ENCODE results near the gene C2orf72. TPM values are rescaled to one million over a fixed set of nuclear protein-coding genes. Genes with fewer than 3 reads are reported as not detected.

The C2orf72 gene
- total RNA-seq, 2 donors from 2014 or later, result 1.8 to 3.9 TPM

DNA sequence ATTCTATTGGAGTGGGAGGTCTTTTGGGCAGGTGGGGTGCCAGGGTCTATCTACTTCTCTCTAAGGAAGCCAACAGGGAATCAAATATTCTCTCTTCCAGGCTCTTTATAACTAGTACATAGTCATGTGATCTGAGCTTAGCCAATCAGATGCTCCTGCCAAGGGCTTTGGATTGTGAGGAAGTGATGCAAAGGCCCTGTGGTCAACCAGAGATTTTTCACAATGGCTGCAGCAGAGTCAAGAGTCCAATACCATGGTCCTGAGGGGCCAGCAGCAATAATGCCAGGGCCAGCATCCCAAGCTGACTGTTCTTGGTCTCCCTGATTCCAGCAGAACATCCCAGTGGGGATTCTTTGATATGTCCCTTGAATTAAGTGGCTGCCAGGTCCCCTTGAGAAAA, 8.4 kb upstream of the C2orf72 start:
- Mint-ChIP-seq H3K27me3 (ENCODE audit: insufficient read depth) (peaks cover 24% of the 10 kb centered on the region), H3K27ac (no peak overlapping the region), H3K4me3 (no peak overlapping the region), H3K4me1 (peaks cover 4% of the 10 kb centered on the region), H3K9me3 (no peaks in the 10 kb centered on the region), H3K36me3 (ENCODE audit: low read depth) (no peaks in the 10 kb centered on the region)
- H3K9ac ChIP-seq (ENCODE audit: extremely low read depth, low read length, poor library complexity, severe bottlenecking), result no peak overlapping the region
- H3K9me3 ChIP-seq (ENCODE audit: control insufficient read depth, low read length), result no peaks in the 10 kb centered on the region
- no peaks in the 10 kb centered on the region for H3K4me1 ChIP-seq (ENCODE audit: control insufficient read depth, insufficient read depth, low read length)
- DNase-seq, result no peak
- no peaks in the 10 kb centered on the region for H3K36me3 ChIP-seq (ENCODE audit: control insufficient read depth, insufficient read depth, low read length)
- no peak overlapping the region for H3K27ac ChIP-seq (ENCODE audit: low read depth, low read length)
- TF ChIP-seq CTCF (conservative IDR thresholded peaks at IDR 0.05), result no peak
- no peak overlapping the region for H3K4me3 ChIP-seq (ENCODE audit: low read length)
- peaks cover 20% of the 10 kb centered on the region for H3K27me3 ChIP-seq (ENCODE audit: control insufficient read depth, insufficient read depth, low read length, poor library complexity, severe bottlenecking)

DNA sequence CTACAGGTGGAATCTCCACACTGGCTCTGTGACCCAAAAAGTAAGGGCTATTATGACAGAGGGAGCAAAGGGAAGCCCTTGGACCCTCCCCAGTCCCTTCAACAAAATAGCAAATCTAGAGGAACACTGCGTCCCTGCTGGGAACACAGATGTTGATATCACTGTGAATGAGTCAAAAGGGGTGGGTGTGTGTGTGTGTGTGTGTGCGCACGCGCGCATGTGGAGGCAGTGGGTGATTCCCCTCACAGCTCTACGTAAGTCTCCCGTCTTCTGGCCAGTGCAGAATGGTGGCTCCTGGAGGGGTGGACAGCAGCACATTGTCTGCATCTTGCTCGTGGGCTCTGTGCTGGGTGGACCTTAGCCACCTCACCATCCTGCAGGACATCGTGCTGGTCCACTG, 7.8 kb upstream of the C2orf72 start:
- peaks cover 24% of the 10 kb centered on the region for H3K27me3 ChIP-seq (ENCODE audit: control insufficient read depth, insufficient read depth, low read length, poor library complexity, severe bottlenecking)
- TF ChIP-seq CTCF (conservative IDR thresholded peaks at IDR 0.05), result no peak
- peaks cover 31% of the 10 kb centered on the region for H3K27me3 Mint-ChIP-seq (ENCODE audit: insufficient read depth)
- peaks cover 7% of the 10 kb centered on the region for H3K4me1 Mint-ChIP-seq
- H3K9ac ChIP-seq (ENCODE audit: extremely low read depth, low read length, poor library complexity, severe bottlenecking), result no peak overlapping the region
- WGBS, 2 experiments (ENCODE audit: insufficient coverage in 1 of 2, insufficient read length in 1 of 2), result 89 to 100% methylated on average over 3 to 9 of the region's 9 CpGs
- H3K36me3 Mint-ChIP-seq (ENCODE audit: low read depth), result no peaks in the 10 kb centered on the region
- no peak overlapping the region for H3K4me3 ChIP-seq (ENCODE audit: low read length)
- no peak overlapping the region for H3K27ac Mint-ChIP-seq
- H3K4me3 Mint-ChIP-seq, result no peak overlapping the region
- H3K9me3 ChIP-seq (ENCODE audit: control insufficient read depth, low read length), result no peaks in the 10 kb centered on the region
- H3K27ac ChIP-seq (ENCODE audit: low read depth, low read length), result no peak overlapping the region
- H3K4me1 ChIP-seq (ENCODE audit: control insufficient read depth, insufficient read depth, low read length), result no peaks in the 10 kb centered on the region
- H3K9me3 Mint-ChIP-seq, result no peaks in the 10 kb centered on the region
- no peak for DNase-seq
- H3K36me3 ChIP-seq (ENCODE audit: control insufficient read depth, insufficient read depth, low read length), result no peaks in the 10 kb centered on the region

DNA sequence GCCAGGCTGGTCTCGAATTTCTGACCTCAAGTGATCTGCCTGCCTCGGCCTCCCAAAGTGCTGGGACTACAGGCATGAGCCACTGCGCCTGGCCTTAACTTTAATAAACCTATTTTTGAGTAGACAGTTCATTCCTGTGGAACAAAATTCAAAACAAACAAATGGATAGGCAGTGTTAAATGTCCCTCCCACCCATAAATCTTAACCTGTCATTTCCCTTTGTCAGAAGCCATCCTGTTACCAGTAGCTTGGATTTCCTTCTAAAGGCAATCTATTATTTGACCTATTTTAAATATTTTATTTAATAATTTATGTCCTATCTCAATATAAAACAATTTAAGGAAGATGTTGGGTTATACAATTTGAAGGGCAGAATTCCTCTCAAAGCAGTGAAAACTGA, 6.6 kb upstream of the C2orf72 start:
- H3K9me3 Mint-ChIP-seq, result no peaks in the 10 kb centered on the region
- no peak for TF ChIP-seq CTCF (conservative IDR thresholded peaks at IDR 0.05)
- Histone ChIP-seq H3K36me3 (ENCODE audit: control insufficient read depth, insufficient read depth, low read length) (no peaks in the 10 kb centered on the region), H3K4me3 (ENCODE audit: low read length) (no peak overlapping the region), H3K9ac (ENCODE audit: extremely low read depth, low read length, poor library complexity, severe bottlenecking) (no peak overlapping the region), H3K4me1 (ENCODE audit: control insufficient read depth, insufficient read depth, low read length) (no peaks in the 10 kb centered on the region), H3K9me3 (ENCODE audit: control insufficient read depth, low read length) (no peaks in the 10 kb centered on the region), H3K27me3 (ENCODE audit: control insufficient read depth, insufficient read depth, low read length, poor library complexity, severe bottlenecking) (peaks cover 36% of the 10 kb centered on the region), H3K27ac (ENCODE audit: low read depth, low read length) (no peak overlapping the region)
- H3K4me1 Mint-ChIP-seq, result peaks cover 7% of the 10 kb centered on the region
- no peaks in the 10 kb centered on the region for H3K36me3 Mint-ChIP-seq (ENCODE audit: low read depth)
- no peak overlapping the region for H3K4me3 Mint-ChIP-seq
- WGBS, 2 experiments (ENCODE audit: insufficient coverage in 1 of 2, insufficient read length in 1 of 2), result 89 to 96% methylated on average over 3 of the region's 3 CpGs
- H3K27ac Mint-ChIP-seq, result no peak overlapping the region
- DNase-seq, result no peak
- peaks cover 38% of the 10 kb centered on the region for H3K27me3 Mint-ChIP-seq (ENCODE audit: insufficient read depth)

Data from endodermal cell (in vitro differentiated cells).